ENCODE results near the gene CADPS2. TPM values are rescaled to one million over a fixed set of nuclear protein-coding genes. Genes with fewer than 3 reads are reported as not detected.

CADPS2 gene
- total RNA-seq, 4 donors from 2014 or later = 2.1 to 3.7 (median 2.8) TPM

DNA sequence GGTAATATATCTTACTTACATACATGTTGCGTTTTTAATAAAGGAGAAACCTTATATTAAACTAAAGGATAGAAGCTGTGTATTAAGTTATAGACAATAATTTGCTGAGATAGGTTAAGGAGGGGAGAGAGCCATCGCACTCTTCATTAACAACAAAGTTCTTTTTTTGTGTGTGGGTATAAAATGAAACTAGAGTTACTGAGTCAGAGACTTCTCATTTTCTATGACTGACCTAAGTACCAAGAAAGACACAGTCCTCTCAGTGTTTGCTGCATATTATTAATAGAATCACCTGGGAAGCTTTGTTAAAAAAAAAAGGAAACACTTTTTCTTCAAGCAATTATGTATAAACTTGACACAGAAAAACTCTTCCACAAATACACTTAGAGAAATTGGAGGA is 613.1 kb downstream of the CADPS2 start:
- DNase-seq = no peak
- Histone ChIP-seq H3K36me3 (no peaks in the 10 kb centered on the region), H3K27ac (no peak overlapping the region), H3K4me1 (no peaks in the 10 kb centered on the region), H3K4me3 (no peak overlapping the region), H3K9me3 (no peaks in the 10 kb centered on the region), H3K27me3 (no peaks in the 10 kb centered on the region)
- ATAC-seq = no peak
- in situ Hi-C loops (cut with MboI; ENCODE audit: low sequenced_read_pairs in 4 of 4) (no loop called here), intact Hi-C loops (cut with DNase I; ENCODE audit: low total_unique reads) (no loop called here)
- no peak for TF ChIP-seq CTCF (IDR thresholded peaks at IDR 0.05 in 4 of 5, conservative IDR thresholded peaks at IDR 0.05 in 1 of 5)
- TF ChIP-seq POLR2A (IDR thresholded peaks at IDR 0.05) = no peak

- H3K9me3 ChIP-seq = no peaks in the 10 kb centered on the region
- no peak for TF ChIP-seq CTCF (IDR thresholded peaks at IDR 0.05 in 4 of 5, conservative IDR thresholded peaks at IDR 0.05 in 1 of 5)
- TF ChIP-seq POLR2A (IDR thresholded peaks at IDR 0.05) = no peak
- intact Hi-C loops (cut with DNase I; ENCODE audit: low total_unique reads) = no loop called here
- H3K27me3 ChIP-seq = no peaks in the 10 kb centered on the region
- in situ Hi-C loops (cut with MboI; ENCODE audit: low sequenced_read_pairs in 4 of 4) = no loop called here
- no peak overlapping the region for H3K4me3 ChIP-seq
- H3K36me3 ChIP-seq = no peaks in the 10 kb centered on the region
- ATAC-seq (no peak), DNase-seq (no peak)
- H3K27ac ChIP-seq = no peak overlapping the region
- H3K4me1 ChIP-seq = no peaks in the 10 kb centered on the region
These were observed 617.0 kb downstream of the CADPS2 start for GRCh38 chr7:122269241-122269640.

Other genes starting within 250 kb of the CADPS2 start
- gene RNF133, start 187.3 kb downstream of the CADPS2 start, total RNA-seq = not detected
- under 1 TPM in 2 of 4 donors, not detected in 2; 0.27 to 0.46 TPM for gene RNF148, start 183.5 kb downstream of the CADPS2 start, total RNA-seq
- not detected for gene TAS2R16, start 109.2 kb upstream of the CADPS2 start, total RNA-seq